K562 (cell line): ENCODE results near the gene MAP3K6. TPM values are rescaled to one million over a fixed set of nuclear protein-coding genes. Genes with fewer than 3 reads are reported as not detected.
A peak's percentile ranks its signal among the peaks of the same experiment; 100 is the strongest.

Source experiments
- BRD9 ChIP-seq: fragments of 450-650 bp; IDR thresholded peaks from 2 replicates; pipeline ENCODE4 v1.6.1; 2018; ENCODE audit warnings: low read depth; ENCODE audit not compliant: partially characterized antibody
- CEBPG ChIP-seq, 3 experiments: fragments of 200-800 bp in 1 of 3; sonication (Bioruptor generic) in 1 of 3; sonication (generic) in 1 of 3; formaldehyde crosslinking in 1 of 3; IDR thresholded peaks in 2 of 3; conservative IDR thresholded peaks in 1 of 3; 2 replicates each; pipeline versions ENCODE4 v1.6.1 to v1.8.0; 2016 to 2022; ENCODE audit warnings: missing compliant biosample characterization in 2 of 3, missing genetic modification characterization in 2 of 3, mild to moderate bottlenecking in 1 of 3, missing genetic modification reagents in 1 of 3
- MCM2 ChIP-seq: fragments of 450-650 bp; IDR thresholded peaks from 2 replicates; pipeline ENCODE4 v1.6.1; 2017; ENCODE audit warnings: low read depth, mild to moderate bottlenecking
- NFIC ChIP-seq: fragments of 450-650 bp; IDR thresholded peaks from 2 replicates; pipeline ENCODE4 v1.6.1; 2017; ENCODE audit warnings: mild to moderate bottlenecking, inconsistent platforms
- POLR2A ChIP-seq: fragments of 450-650 bp; conservative IDR thresholded peaks from 2 replicates; pipeline ENCODE4 v1.6.1; 2016
- RFX5 ChIP-seq: IDR thresholded peaks from 2 replicates; pipeline ENCODE4 v1.6.1; 2011; ENCODE audit warnings: low read depth, mild to moderate bottlenecking, improper control_type of control experiment, low read length
- RUNX1 ChIP-seq: sonication (generic); IDR thresholded peaks from 2 replicates; pipeline ENCODE4 v1.6.1; 2016; ENCODE audit warnings: antibody characterized with exemption, low read depth
- SOX6 ChIP-seq: fragments of 450-650 bp; IDR thresholded peaks from 2 replicates; pipeline ENCODE4 v1.6.1; 2014; ENCODE audit warnings: mild to moderate bottlenecking
- ZNF143 ChIP-seq: sonication (generic); formaldehyde crosslinking; IDR thresholded peaks from 2 replicates; pipeline ENCODE4 v1.9.0; 2022; ENCODE audit warnings: mild to moderate bottlenecking, missing genetic modification reagents
- ZNF212 ChIP-seq: fragments of 450-650 bp; formaldehyde crosslinking; IDR thresholded peaks from 2 replicates; pipeline ENCODE4 v1.4.0; 2020; ENCODE audit warnings: mild to moderate bottlenecking
- ZNF3 ChIP-seq: fragments of 250-450 bp; sonication (Bioruptor Pico); IDR thresholded peaks from 2 replicates; pipeline ENCODE4 v1.5.0; 2021; ENCODE audit warnings: mild to moderate bottlenecking, moderate library complexity
- ZNF77 ChIP-seq: fragments of 250-450 bp; sonication (Bioruptor Pico); IDR thresholded peaks from 2 replicates; pipeline ENCODE4 v1.5.0; 2020
- ZNF778 ChIP-seq: fragments of 450-650 bp; formaldehyde crosslinking; IDR thresholded peaks from 2 replicates; pipeline ENCODE4 v1.4.0; 2020; ENCODE audit warnings: mild to moderate bottlenecking, moderate library complexity
- polyA plus RNA-seq, 8 experiments: library from polyadenylated mRNA; depleted of rRNA in 4 of 8; stranded (reverse) in 5 of 8; unstranded in 3 of 8; fragments of >200 nt; fragmentation: Nextera tagmentation in 2 of 8; fragmentation: Illumina TruSeq in 1 of 8; extraction: Ambion mirVana in 2 of 8; extraction: Trizol in 1 of 8; gene quantifications; 2 replicates each; pipeline versions ENCODE4 v1.2.1 to v1.2.3, GENCODE V29; 2011 to 2014; ENCODE audit warnings: inconsistent platforms in 1 of 8, missing spikeins in 1 of 8
- total RNA-seq, 7 experiments: library from RNA; depleted of rRNA in 6 of 7; stranded (reverse); fragments of >200 nt in 6 of 7; fragmentation: Illumina TruSeq in 2 of 7; extraction: Trizol in 2 of 7; gene quantifications; 2 replicates each; pipeline versions ENCODE4 v1.2.1 to v1.2.3, GENCODE V29; 2011 to 2021; ENCODE audit warnings: low replicate concordance in 1 of 7
- TF ChIP-seq, protein P1 (sequence below): sonication (generic); formaldehyde crosslinking; IDR thresholded peaks from 2 replicates; pipeline ENCODE4 v1.8.0; 2022; ENCODE audit warnings: mild to moderate bottlenecking, missing genetic modification reagents
- TF ChIP-seq, protein P2 (sequence below), 2 experiments: fragments of 450-650 bp in 1 of 2; IDR thresholded peaks; 2 replicates each; pipeline ENCODE4 v1.6.1; 2011 to 2017; ENCODE audit warnings: low read depth in 2 of 2, antibody characterized with exemption in 1 of 2, borderline replicate concordance in 1 of 2, low read length in 1 of 2, mild to moderate bottlenecking in 1 of 2, mixed read lengths in 1 of 2; ENCODE audit not compliant: control insufficient read depth in 1 of 2
- TF ChIP-seq, protein P3 (sequence below): sonication (generic); formaldehyde crosslinking; IDR thresholded peaks from 2 replicates; pipeline ENCODE4 v1.8.1; 2023; ENCODE audit warnings: mild to moderate bottlenecking, missing genetic modification reagents
- TF ChIP-seq, protein P4 (sequence below): fragments of 450-650 bp; IDR thresholded peaks from 2 replicates; pipeline ENCODE4 v1.6.1; 2016
- TF ChIP-seq, protein P5 (sequence below): sonication (generic); formaldehyde crosslinking; IDR thresholded peaks from 2 replicates; pipeline ENCODE4 v1.8.0; 2022; ENCODE audit warnings: missing genetic modification reagents, mild to moderate bottlenecking, borderline replicate concordance

Gene MAP3K6
- total and polyA plus RNA-seq, 9 of the 15 experiments (the other 6 are each of a cell fraction or from before 2014, with no cell fraction given), result 0.99 to 21.9 (median 7.0) TPM

DNA sequence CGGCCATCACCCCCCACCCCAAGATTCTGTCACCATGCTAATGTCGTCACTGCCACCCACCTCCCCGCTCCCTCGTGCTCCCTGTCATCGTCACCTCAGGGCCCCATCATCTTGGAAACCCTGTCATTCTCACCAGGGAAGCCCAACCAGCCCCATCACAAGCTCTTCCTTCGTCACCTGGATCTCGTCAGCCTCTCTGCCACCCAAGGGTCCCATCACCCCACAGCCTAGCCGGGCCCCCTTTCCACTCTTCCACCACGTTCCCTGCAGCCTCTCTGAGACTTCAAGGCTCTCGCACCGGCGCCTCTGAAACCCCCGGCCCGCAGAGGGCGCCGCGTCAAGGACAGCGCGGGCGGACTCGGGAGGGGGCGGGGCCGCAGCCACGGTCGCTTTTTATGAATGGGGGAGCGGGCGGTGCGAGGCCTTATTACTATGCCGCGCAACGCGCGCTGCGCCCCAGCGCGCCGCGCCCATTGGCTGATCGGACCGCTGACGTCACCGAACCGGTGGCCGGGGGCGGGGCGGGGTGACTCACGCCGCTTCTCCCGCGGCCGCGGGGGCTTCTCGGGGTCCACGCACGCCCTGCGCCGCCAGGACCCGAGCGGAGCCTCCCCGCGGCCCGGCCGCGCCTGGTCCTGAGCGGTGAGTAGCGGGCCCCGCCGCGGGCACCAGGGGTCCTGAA lies 25.5 kb upstream of the MAP3K6 start, which contains the start of gene GPR3 (continued):
- no peak for TF ChIP-seq MCM2
- peak; percentile 70 for TF ChIP-seq POLR2A
- TF ChIP-seq CEBPG (CRISPR knock-in tag; IDR thresholded peaks at IDR 0.05), result no peak
- no peak for TF ChIP-seq CEBPG (tag; conservative IDR thresholded peaks at IDR 0.05 in 1 of 2, IDR thresholded peaks at IDR 0.05 in 1 of 2)
- no peak for TF ChIP-seq NFIC
- TF ChIP-seq, protein P1, sequence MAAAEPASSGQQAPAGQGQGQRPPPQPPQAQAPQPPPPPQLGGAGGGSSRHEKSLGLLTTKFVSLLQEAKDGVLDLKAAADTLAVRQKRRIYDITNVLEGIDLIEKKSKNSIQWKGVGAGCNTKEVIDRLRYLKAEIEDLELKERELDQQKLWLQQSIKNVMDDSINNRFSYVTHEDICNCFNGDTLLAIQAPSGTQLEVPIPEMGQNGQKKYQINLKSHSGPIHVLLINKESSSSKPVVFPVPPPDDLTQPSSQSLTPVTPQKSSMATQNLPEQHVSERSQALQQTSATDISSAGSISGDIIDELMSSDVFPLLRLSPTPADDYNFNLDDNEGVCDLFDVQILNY, result no peak
- TF ChIP-seq, protein P2, sequence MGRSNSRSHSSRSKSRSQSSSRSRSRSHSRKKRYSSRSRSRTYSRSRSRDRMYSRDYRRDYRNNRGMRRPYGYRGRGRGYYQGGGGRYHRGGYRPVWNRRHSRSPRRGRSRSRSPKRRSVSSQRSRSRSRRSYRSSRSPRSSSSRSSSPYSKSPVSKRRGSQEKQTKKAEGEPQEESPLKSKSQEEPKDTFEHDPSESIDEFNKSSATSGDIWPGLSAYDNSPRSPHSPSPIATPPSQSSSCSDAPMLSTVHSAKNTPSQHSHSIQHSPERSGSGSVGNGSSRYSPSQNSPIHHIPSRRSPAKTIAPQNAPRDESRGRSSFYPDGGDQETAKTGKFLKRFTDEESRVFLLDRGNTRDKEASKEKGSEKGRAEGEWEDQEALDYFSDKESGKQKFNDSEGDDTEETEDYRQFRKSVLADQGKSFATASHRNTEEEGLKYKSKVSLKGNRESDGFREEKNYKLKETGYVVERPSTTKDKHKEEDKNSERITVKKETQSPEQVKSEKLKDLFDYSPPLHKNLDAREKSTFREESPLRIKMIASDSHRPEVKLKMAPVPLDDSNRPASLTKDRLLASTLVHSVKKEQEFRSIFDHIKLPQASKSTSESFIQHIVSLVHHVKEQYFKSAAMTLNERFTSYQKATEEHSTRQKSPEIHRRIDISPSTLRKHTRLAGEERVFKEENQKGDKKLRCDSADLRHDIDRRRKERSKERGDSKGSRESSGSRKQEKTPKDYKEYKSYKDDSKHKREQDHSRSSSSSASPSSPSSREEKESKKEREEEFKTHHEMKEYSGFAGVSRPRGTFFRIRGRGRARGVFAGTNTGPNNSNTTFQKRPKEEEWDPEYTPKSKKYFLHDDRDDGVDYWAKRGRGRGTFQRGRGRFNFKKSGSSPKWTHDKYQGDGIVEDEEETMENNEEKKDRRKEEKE (IDR thresholded peaks at IDR 0.05; ENCODE audit: borderline replicate concordance in 1 of 2, control insufficient read depth in 1 of 2, low read depth in 2 of 2, low read length in 1 of 2), result no peak
- peak; percentile 77 for TF ChIP-seq RFX5
- TF ChIP-seq RUNX1, result no peak
- TF ChIP-seq, protein P3, sequence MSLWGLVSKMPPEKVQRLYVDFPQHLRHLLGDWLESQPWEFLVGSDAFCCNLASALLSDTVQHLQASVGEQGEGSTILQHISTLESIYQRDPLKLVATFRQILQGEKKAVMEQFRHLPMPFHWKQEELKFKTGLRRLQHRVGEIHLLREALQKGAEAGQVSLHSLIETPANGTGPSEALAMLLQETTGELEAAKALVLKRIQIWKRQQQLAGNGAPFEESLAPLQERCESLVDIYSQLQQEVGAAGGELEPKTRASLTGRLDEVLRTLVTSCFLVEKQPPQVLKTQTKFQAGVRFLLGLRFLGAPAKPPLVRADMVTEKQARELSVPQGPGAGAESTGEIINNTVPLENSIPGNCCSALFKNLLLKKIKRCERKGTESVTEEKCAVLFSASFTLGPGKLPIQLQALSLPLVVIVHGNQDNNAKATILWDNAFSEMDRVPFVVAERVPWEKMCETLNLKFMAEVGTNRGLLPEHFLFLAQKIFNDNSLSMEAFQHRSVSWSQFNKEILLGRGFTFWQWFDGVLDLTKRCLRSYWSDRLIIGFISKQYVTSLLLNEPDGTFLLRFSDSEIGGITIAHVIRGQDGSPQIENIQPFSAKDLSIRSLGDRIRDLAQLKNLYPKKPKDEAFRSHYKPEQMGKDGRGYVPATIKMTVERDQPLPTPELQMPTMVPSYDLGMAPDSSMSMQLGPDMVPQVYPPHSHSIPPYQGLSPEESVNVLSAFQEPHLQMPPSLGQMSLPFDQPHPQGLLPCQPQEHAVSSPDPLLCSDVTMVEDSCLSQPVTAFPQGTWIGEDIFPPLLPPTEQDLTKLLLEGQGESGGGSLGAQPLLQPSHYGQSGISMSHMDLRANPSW, result no peak
- TF ChIP-seq ZNF143 (CRISPR knock-in tag), result no peak
- no peak for TF ChIP-seq ZNF778 (CRISPR knock-in tag)
- TF ChIP-seq ZNF212 (CRISPR knock-in tag), result no peak
- TF ChIP-seq SOX6, result 0 out of 2 replicates have a peak, but pooled peaks have one; percentile 36
- TF ChIP-seq ZNF3 (CRISPR knock-in tag), result no peak
- TF ChIP-seq ZNF77, result no peak
- peak; percentile 76 for TF ChIP-seq BRD9
- TF ChIP-seq, protein P4, sequence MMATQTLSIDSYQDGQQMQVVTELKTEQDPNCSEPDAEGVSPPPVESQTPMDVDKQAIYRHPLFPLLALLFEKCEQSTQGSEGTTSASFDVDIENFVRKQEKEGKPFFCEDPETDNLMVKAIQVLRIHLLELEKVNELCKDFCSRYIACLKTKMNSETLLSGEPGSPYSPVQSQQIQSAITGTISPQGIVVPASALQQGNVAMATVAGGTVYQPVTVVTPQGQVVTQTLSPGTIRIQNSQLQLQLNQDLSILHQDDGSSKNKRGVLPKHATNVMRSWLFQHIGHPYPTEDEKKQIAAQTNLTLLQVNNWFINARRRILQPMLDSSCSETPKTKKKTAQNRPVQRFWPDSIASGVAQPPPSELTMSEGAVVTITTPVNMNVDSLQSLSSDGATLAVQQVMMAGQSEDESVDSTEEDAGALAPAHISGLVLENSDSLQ, result peak; percentile 46
- TF ChIP-seq, protein P5, sequence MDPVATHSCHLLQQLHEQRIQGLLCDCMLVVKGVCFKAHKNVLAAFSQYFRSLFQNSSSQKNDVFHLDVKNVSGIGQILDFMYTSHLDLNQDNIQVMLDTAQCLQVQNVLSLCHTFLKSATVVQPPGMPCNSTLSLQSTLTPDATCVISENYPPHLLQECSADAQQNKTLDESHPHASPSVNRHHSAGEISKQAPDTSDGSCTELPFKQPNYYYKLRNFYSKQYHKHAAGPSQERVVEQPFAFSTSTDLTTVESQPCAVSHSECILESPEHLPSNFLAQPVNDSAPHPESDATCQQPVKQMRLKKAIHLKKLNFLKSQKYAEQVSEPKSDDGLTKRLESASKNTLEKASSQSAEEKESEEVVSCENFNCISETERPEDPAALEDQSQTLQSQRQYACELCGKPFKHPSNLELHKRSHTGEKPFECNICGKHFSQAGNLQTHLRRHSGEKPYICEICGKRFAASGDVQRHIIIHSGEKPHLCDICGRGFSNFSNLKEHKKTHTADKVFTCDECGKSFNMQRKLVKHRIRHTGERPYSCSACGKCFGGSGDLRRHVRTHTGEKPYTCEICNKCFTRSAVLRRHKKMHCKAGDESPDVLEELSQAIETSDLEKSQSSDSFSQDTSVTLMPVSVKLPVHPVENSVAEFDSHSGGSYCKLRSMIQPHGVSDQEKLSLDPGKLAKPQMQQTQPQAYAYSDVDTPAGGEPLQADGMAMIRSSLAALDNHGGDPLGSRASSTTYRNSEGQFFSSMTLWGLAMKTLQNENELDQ (CRISPR knock-in tag), result no peak
